Upper lobe of left lung (tissue), 6 donors: ENCODE results near the gene ZDHHC11B. TPM values are rescaled to one million over a fixed set of nuclear protein-coding genes. Genes with fewer than 3 reads are reported as not detected.

Experiments
- ATAC-seq, 2 donors: fragments of 200-7000 bp; cut with Tn5 transposase; one replicate each; pipeline ENCODE4 v1.9.1; 2022; ENCODE audit warnings: mild to moderate bottlenecking in 2 of 2, moderate library complexity in 2 of 2; ENCODE audit not compliant: low FRiP score in 2 of 2
- DNase-seq, 2 donors: peaks; one replicate each; pipeline ENCODE4 v3.0.0-alpha.2; 2019 to 2020
- H3K27ac ChIP-seq, 4 donors: fragments of 200-600 bp; sonication (generic); one replicate each; pipeline ENCODE4 v1.5.1; 2016 to 2019
- H3K27me3 ChIP-seq, 4 donors: fragments of 200-600 bp; sonication (generic); one replicate each; pipeline ENCODE4 v1.5.1; 2017 to 2019
- H3K36me3 ChIP-seq, 4 donors: fragments of 200-600 bp; sonication (generic); one replicate each; pipeline ENCODE4 v1.5.1; 2016 to 2019
- H3K4me1 ChIP-seq, 4 donors: fragments of 200-600 bp; sonication (generic); one replicate each; pipeline ENCODE4 v1.5.1; 2018 to 2019
- H3K4me3 ChIP-seq, 4 donors: fragments of 200-600 bp; sonication (generic); one replicate each; pipeline ENCODE4 v1.5.1; 2017 to 2019; ENCODE audit warnings: mild to moderate bottlenecking in 2 of 4, moderate library complexity in 1 of 4
- H3K9me3 ChIP-seq, 4 donors: fragments of 200-600 bp; sonication (generic); one replicate each; pipeline ENCODE4 v1.5.1; 2018 to 2019
- CTCF ChIP-seq, 6 experiments: fragments of 450-650 bp in 4 of 6; fragments of 200-600 bp in 2 of 6; sonication (generic) in 2 of 6; IDR thresholded peaks; one replicate each; pipeline ENCODE4 v1.5.1; 2016 to 2019; ENCODE audit warnings: antibody characterized with exemption in 6 of 6
- EP300 ChIP-seq, 4 donors: sonication (generic); formaldehyde crosslinking; IDR thresholded peaks; one replicate each; pipeline ENCODE4 v1.5.1; 2017; ENCODE audit warnings: antibody characterized with exemption in 4 of 4, control low read depth in 2 of 4
- POLR2A ChIP-seq, 4 donors: fragments of 450-650 bp; IDR thresholded peaks; one replicate each; pipeline ENCODE4 v1.5.1; 2016 to 2017; ENCODE audit warnings: antibody characterized with exemption in 4 of 4, mild to moderate bottlenecking in 2 of 4
- POLR2AphosphoS5 ChIP-seq, 2 donors: sonication (generic); formaldehyde crosslinking; IDR thresholded peaks; one replicate each; pipeline ENCODE4 v1.5.1; 2017; ENCODE audit warnings: antibody characterized with exemption in 2 of 2
- WGBS, 2 donors: methylation state at CpG; one replicate each; pipeline ENCODE4 v1.1.5; 2017 to 2018; 5-methylcytosine and 5-hydroxymethylcytosine counted together
- total RNA-seq, 6 donors: library from RNA; depleted of rRNA in 4 of 6; stranded (reverse); fragments of >200 nt in 4 of 6; gene quantifications; one replicate each; pipeline versions ENCODE4 v1.1.0 to v1.2.1, GENCODE V29; 2016 to 2021
- donor health status: DM: no; HTN: no; CAD: no; lungs with moderate emphysema.
- donor health status: DM: no; HTN: yes; CAD: no; lungs with severe emphysema.

ZDHHC11B gene
- total RNA-seq, 6 donors from 2014 or later: 7.4 to 40.8 (median 13.1) TPM

DNA sequence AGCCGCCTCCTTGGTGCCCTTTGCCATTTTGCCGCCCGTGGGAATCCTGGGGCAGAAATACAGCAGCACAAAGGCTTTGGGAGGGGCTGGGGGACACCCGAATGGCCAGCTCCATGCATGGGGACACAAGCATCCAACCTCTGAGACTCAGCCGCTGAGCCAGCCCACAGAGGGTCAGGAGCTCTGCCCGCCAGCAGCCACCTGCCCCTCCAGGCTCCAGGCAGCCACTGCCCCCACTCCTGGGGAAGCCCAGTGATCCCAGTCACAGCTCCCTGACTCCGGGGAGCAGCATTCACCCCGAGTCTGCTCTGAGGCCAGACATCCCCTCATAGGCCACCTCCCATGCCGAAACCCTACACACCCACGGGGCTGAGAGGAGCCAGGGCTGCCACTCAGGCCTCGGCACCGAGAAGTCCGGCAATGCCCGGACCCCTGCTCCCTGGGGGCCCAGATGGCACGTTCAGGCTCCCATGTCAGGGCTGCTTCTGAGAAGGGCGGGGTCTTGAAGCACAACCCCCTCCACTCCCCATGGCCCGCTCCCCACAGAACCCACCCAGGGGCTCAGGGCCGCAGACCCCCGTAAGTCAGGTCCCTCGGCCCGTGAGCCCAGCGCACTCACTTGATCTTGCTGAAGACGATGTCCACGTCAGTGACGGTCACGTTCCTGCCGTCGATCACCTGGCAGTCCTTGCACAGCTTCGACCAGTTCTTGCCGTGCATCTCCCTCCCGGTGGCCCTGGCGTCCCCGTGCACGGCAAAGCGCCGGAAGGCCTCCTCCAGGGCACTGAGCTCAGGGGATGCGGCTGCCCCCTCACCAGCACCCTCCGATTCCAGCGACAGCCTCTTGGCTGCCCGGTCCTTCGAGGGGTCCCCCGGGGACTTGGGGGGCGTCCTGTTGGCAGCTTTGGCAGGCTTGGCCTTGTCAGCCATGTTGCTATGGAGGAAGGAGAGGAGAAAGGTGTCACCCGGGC is 107.1 kb downstream of the ZDHHC11B start:
- DNase-seq: peak; percentile 20 to 76
- no peak overlapping the region for H3K4me3 ChIP-seq
- H3K9me3 ChIP-seq: no peaks in the 10 kb centered on the region
- no peaks in the 10 kb centered on the region for H3K27me3 ChIP-seq
- no peak for ATAC-seq
- TF ChIP-seq POLR2AphosphoS5 (IDR thresholded peaks at IDR 0.05) (no peak), CTCF (IDR thresholded peaks at IDR 0.05) (no peak), POLR2A (IDR thresholded peaks at IDR 0.05) (no peak), EP300 (IDR thresholded peaks at IDR 0.05) (no peak)
- H3K4me1 ChIP-seq: peaks cover 16 to 21% (median 20%) of the 10 kb centered on the region in 4 donors
- no peaks in the 10 kb centered on the region for H3K36me3 ChIP-seq
- WGBS, 2 donors: 85% methylated on average over 27 to 40 of the region's 44 CpGs
- H3K27ac ChIP-seq: no peak overlapping the region

DNA sequence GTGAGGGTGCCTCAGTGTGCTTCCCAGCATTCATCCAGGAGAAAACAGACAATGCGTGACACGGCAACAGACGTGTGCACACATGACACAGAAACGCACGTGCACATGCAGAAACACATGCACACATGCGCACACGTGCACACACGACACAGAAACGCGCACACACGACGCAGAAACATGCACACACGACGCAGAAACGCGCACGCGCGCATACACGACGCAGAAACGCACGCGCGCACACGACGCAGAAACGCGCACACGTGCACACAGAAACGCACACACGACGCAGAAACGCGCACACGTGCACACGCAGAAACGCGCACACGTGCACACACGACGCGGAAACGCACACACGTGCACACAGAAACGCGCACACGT is 107.8 kb downstream of the ZDHHC11B start:
- no peak overlapping the region for H3K4me3 ChIP-seq
- H3K36me3 ChIP-seq: no peaks in the 10 kb centered on the region
- no peaks in the 10 kb centered on the region for H3K27me3 ChIP-seq
- H3K4me1 ChIP-seq: peaks cover 23 to 28% (median 27%) of the 10 kb centered on the region in 4 donors
- no peak for TF ChIP-seq CTCF (IDR thresholded peaks at IDR 0.05)
- TF ChIP-seq POLR2A (IDR thresholded peaks at IDR 0.05): no peak
- no peak for TF ChIP-seq EP300 (IDR thresholded peaks at IDR 0.05)
- TF ChIP-seq POLR2AphosphoS5 (IDR thresholded peaks at IDR 0.05): no peak
- H3K9me3 ChIP-seq: no peaks in the 10 kb centered on the region
- no peak for ATAC-seq
- peak in 1 of 2 donors; percentile 56 for DNase-seq
- no peak overlapping the region for H3K27ac ChIP-seq
- 93 to 95% methylated on average over 48 of the region's 48 CpGs for WGBS, 2 donors

GRCh38 chr5:675871-676698 is 108.4 kb downstream of the ZDHHC11B start:
- Histone ChIP-seq H3K4me3 (no peak overlapping the region), H3K36me3 (no peaks in the 10 kb centered on the region), H3K27ac (no peak overlapping the region), H3K27me3 (no peaks in the 10 kb centered on the region), H3K9me3 (no peaks in the 10 kb centered on the region), H3K4me1 (peaks cover 23 to 34% (median 32%) of the 10 kb centered on the region in 4 donors)
- ATAC-seq: no peak
- DNase-seq: peak; percentile 16 to 77
- no peak for TF ChIP-seq POLR2A (IDR thresholded peaks at IDR 0.05)
- TF ChIP-seq EP300 (IDR thresholded peaks at IDR 0.05): no peak
- TF ChIP-seq CTCF (IDR thresholded peaks at IDR 0.05): no peak
- TF ChIP-seq POLR2AphosphoS5 (IDR thresholded peaks at IDR 0.05): no peak
- 78 to 86% methylated on average over 26 to 35 of the region's 36 CpGs for WGBS, 2 donors

- ATAC-seq: no peak
- no peaks in the 10 kb centered on the region for H3K9me3 ChIP-seq
- peak; percentile 16 to 56 for DNase-seq
- H3K4me1 ChIP-seq: peaks cover 23 to 36% (median 32%) of the 10 kb centered on the region in 4 donors
- H3K36me3 ChIP-seq: no peaks in the 10 kb centered on the region
- 76 to 79% methylated on average over 7 to 14 of the region's 20 CpGs for WGBS, 2 donors
- H3K27ac ChIP-seq: no peak overlapping the region
- no peak for TF ChIP-seq POLR2AphosphoS5 (IDR thresholded peaks at IDR 0.05)
- no peak for TF ChIP-seq CTCF (IDR thresholded peaks at IDR 0.05)
- no peak for TF ChIP-seq POLR2A (IDR thresholded peaks at IDR 0.05)
- TF ChIP-seq EP300 (IDR thresholded peaks at IDR 0.05): no peak
- H3K27me3 ChIP-seq: no peaks in the 10 kb centered on the region
- no peak overlapping the region for H3K4me3 ChIP-seq
These were observed 109.2 kb downstream of the ZDHHC11B start for GRCh38 chr5:675111-675870.
